ENCODE results near the gene UCN.

GRCh38 chr2:27336173-27336572 lies 27.9 kb upstream of the UCN start:
- TF ChIP-seq CTCF (IDR thresholded peaks at IDR 0.05) (no peak), EZH2 (IDR thresholded peaks at IDR 0.05; ENCODE audit: borderline replicate concordance, insufficient read depth, low read depth, low read length, poor library complexity, severe bottlenecking) (no peak)
